Adrenal gland (tissue), 12 donors: Measurements from ENCODE around the gene ATP8A2. TPM values are rescaled to one million over a fixed set of nuclear protein-coding genes. Genes with fewer than 3 reads are reported as not detected.

Experiments
- DNase-seq, 7 donors: peaks; one replicate each; pipeline ENCODE4 v3.0.0-alpha.2; 2019 to 2020
- H3K27ac ChIP-seq, 5 donors: fragments of 200-600 bp; sonication (generic) in 4 of 5; 1 replicate in 3 of 5; 2 replicates in 2 of 5; pipeline versions ENCODE4 v1.5.1 to v1.8.0; 2016 to 2020; ENCODE audit warnings: mild to moderate bottlenecking in 1 of 5
- H3K27me3 ChIP-seq: fragments of 200-600 bp; 2 replicates; pipeline ENCODE4 v1.8.0; 2021
- H3K36me3 ChIP-seq, 2 donors: fragments of 200-600 bp; replicated peaks in 1 of 2; 1 replicate in 1 of 2; 2 replicates in 1 of 2; pipeline versions ENCODE4 v1.5.1 to v1.8.0; 2018 to 2022
- H3K4me1 ChIP-seq, 2 donors: fragments of 200-600 bp; replicated peaks in 1 of 2; 1 replicate in 1 of 2; 2 replicates in 1 of 2; pipeline versions ENCODE4 v1.5.1 to v1.8.0; 2018 to 2021
- H3K4me3 ChIP-seq, 4 donors: fragments of 200-600 bp; sonication (generic) in 3 of 4; one replicate each; pipeline ENCODE4 v1.5.1; 2016 to 2018
- H3K9me3 ChIP-seq, 3 donors: fragments of 200-600 bp; sonication (generic) in 1 of 3; replicated peaks in 1 of 3; 1 replicate in 2 of 3; 2 replicates in 1 of 3; pipeline versions ENCODE4 v1.5.1 to v1.8.0; 2016 to 2021
- CTCF ChIP-seq, 6 experiments: fragments of 450-650 bp in 4 of 6; fragments of 200-600 bp in 2 of 6; sonication (generic) in 1 of 6; IDR thresholded peaks; 1 replicate in 5 of 6; 2 replicates in 1 of 6; pipeline versions ENCODE4 v1.5.1 to v1.8.0; 2016 to 2021; ENCODE audit warnings: antibody characterized with exemption in 6 of 6, mild to moderate bottlenecking in 2 of 6, moderate library complexity in 1 of 6
- POLR2A ChIP-seq, 2 donors: fragments of 450-650 bp; IDR thresholded peaks; one replicate each; pipeline ENCODE4 v1.6.1; 2017; ENCODE audit warnings: antibody characterized with exemption in 2 of 2, mild to moderate bottlenecking in 2 of 2, moderate library complexity in 1 of 2
- WGBS, 4 donors: extraction: QIAGEN DNeasy Blood & Tissue Kit in 2 of 4; methylation state at CpG; one replicate each; pipeline versions ENCODE4 v1.1.5 to v1.1.7; 2013 to 2017; 5-methylcytosine and 5-hydroxymethylcytosine counted together
- intact Hi-C, 2 donors: fragments of 100-400 bp; cut with DNase I; formaldehyde crosslinking; loops; one replicate each; pipeline versions ENCODE4 v1.14.1 to v1.15.0; 2022 to 2023
- polyA plus RNA-seq, 3 donors: library from polyadenylated mRNA; stranded (reverse); fragments of 200-250 nt in 2 of 3; fragments of 350-450 nt in 1 of 3; fragmentation: Illumina TruSeq in 1 of 3; extraction: RNeasy Lipid Tissue Mini Kit (QIAGEN cat#74804) in 1 of 3; gene quantifications; one replicate each; pipeline ENCODE4 v1.2.3, GENCODE V29; 2013 to 2014
- total RNA-seq, 9 donors: library from RNA; depleted of rRNA in 4 of 9; stranded (reverse); fragments of >200 nt in 4 of 9; fragments of 120-200 nt in 1 of 9; fragmentation: NEBNext Ultra II Directional in 1 of 9; extraction: Animal tissue kit (Norgen Biotek cat#: 25700) in 1 of 9; gene quantifications; one replicate each; pipeline versions ENCODE4 v1.1.0 to v1.2.4, GENCODE V29; 2013 to 2023
- donor health status: healthy with polysubstance abuse.
- donor health status: Bipolar disorder and iron deficiency.
- donor health status: DM: yes; HTN: yes; CAD: no.
- donor health status: DM: no; HTN: no; CAD: no.
- donor health status: DM: no; HTN: no; CAD: no.
- donor health status: DM: yes; HTN: yes; CAD: no.

ATP8A2 gene
- total and polyA plus RNA-seq, 12 donors: 0.77 to 14.0 (median 4.3) TPM

- Histone ChIP-seq H3K9me3 (no peaks in the 10 kb centered on the region), H3K27me3 (no peaks in the 10 kb centered on the region), H3K4me3 (no peak overlapping the region), H3K27ac (no peak overlapping the region), H3K4me1 (no peaks in the 10 kb centered on the region), H3K36me3 (no peaks in the 10 kb centered on the region)
- TF ChIP-seq CTCF (IDR thresholded peaks at IDR 0.05) (no peak), POLR2A (IDR thresholded peaks at IDR 0.05) (no peak)
- intact Hi-C loops: no loop called here
- WGBS, 4 donors: 69 to 92% (median 82%) methylated on average over 1 of the region's 1 CpG
- DNase-seq: no peak
Observed at GRCh38 chr13:25958986-25959385, 587.2 kb downstream of the ATP8A2 start.

- Histone ChIP-seq H3K36me3 (no peaks in the 10 kb centered on the region), H3K4me3 (no peak overlapping the region), H3K27ac (no peak overlapping the region), H3K27me3 (no peaks in the 10 kb centered on the region), H3K9me3 (no peaks in the 10 kb centered on the region), H3K4me1 (no peaks in the 10 kb centered on the region)
- WGBS, 4 donors: 89 to 96% (median 91%) methylated on average over 7 of the region's 7 CpGs
- DNase-seq: peak in 1 of 7 donors; percentile 13
- intact Hi-C loops: no loop called here
- TF ChIP-seq POLR2A (IDR thresholded peaks at IDR 0.05) (no peak), CTCF (IDR thresholded peaks at IDR 0.05) (no peak)
Observed at GRCh38 chr13:25961294-25961693, 589.5 kb downstream of the ATP8A2 start.

- H3K36me3 ChIP-seq: no peaks in the 10 kb centered on the region
- no peak for TF ChIP-seq CTCF (IDR thresholded peaks at IDR 0.05)
- no peak for TF ChIP-seq POLR2A (IDR thresholded peaks at IDR 0.05)
- WGBS, 4 donors: 12 to 39% (median 29%) methylated on average over 2 to 4 of the region's 4 CpGs
- peak in 1 of 7 donors; percentile 4 for DNase-seq
- H3K4me1 ChIP-seq: no peaks in the 10 kb centered on the region
- no peaks in the 10 kb centered on the region for H3K27me3 ChIP-seq
- H3K4me3 ChIP-seq: no peak overlapping the region
- intact Hi-C loops: no loop called here
- H3K27ac ChIP-seq: no peak overlapping the region
- no peaks in the 10 kb centered on the region for H3K9me3 ChIP-seq
Observed at GRCh38 chr13:25963674-25964073, 591.9 kb downstream of the ATP8A2 start.

- intact Hi-C loops: no loop called here
- Histone ChIP-seq H3K9me3 (no peaks in the 10 kb centered on the region), H3K27me3 (no peaks in the 10 kb centered on the region), H3K4me3 (no peak overlapping the region), H3K36me3 (no peaks in the 10 kb centered on the region), H3K4me1 (no peaks in the 10 kb centered on the region), H3K27ac (no peak overlapping the region)
- TF ChIP-seq POLR2A (IDR thresholded peaks at IDR 0.05) (no peak), CTCF (IDR thresholded peaks at IDR 0.05) (no peak)
- DNase-seq: no peak
- 68 to 78% (median 77%) methylated on average over 2 of the region's 2 CpGs for WGBS, 4 donors
Observed at GRCh38 chr13:25965596-25965995, 593.8 kb downstream of the ATP8A2 start.
